HG03135 (cell line): ENCODE measurements around the gene TLK1.
"Not testable (repeated sequence)": the region's sequence is repeated elsewhere in the genome, so short reads cannot be mapped to it uniquely, and the experiment has no call there.

Source experiments
- ATAC-seq: cut with Tn5 transposase; IDR thresholded peaks from one replicate; pipeline ENCODE4 v1.9.1; 2021; ENCODE audit warnings: mild to moderate bottlenecking, moderate library complexity; ENCODE audit not compliant: unreplicated experiment

The TLK1 gene

GRCh38 chr2:171169839-171170238, 9.1 kb upstream of the TLK1 start:
- no peak for ATAC-seq

DNA sequence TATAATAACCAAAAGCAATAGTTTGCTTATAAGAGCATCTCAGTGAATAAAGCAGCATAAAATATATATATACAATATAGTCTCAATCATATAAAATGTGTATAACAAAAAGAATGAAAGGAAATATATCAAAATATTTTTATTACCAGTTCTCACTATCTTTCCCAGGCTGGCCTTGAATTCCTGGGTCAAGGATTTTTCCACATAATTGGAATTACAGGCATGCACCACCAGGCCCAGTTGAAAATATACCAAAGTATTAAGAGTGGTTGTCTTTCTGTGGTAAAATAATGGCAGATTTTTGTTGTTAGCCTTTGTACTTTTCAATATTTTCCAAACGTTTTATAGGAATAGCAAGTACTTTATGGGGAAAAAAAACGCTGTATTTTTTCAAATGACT, 8.6 kb upstream of the TLK1 start:
- ATAC-seq, result no peak

DNA sequence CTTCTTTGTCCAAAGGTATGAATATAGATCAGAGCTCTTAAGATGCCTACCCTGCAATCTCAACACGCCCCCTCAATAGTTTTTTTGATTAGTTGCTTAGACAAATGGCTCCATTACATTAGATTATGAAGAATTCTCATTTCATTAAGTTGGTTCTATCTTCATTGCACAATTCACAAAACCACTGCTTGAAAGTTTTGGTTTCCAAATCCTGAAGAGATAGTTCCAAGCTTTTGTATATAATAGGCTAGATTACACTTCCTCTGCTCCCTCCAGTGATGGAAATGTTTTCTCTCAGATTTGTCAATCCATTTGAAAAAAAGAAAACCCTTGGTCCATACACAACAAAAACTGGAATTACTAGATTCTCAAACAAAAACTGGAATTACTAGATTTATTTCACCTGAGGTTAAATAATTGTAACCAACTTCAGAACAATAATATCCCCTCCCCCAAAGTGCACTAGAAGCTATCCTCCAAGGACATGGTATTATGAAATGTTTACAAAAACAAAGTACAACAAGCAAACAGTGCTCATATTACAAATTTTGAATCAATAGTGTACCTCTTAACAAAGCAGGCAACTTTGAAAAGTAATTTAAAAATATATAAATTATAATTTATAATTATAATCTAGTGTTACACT, 6.8 kb upstream of the TLK1 start:
- ATAC-seq, result no peak

- ATAC-seq, result no peak
Measured at GRCh38 chr2:171166328-171166983, 5.8 kb upstream of the TLK1 start.

- ATAC-seq, result no peak
Measured at GRCh38 chr2:171165967-171166327, 5.3 kb upstream of the TLK1 start.

DNA sequence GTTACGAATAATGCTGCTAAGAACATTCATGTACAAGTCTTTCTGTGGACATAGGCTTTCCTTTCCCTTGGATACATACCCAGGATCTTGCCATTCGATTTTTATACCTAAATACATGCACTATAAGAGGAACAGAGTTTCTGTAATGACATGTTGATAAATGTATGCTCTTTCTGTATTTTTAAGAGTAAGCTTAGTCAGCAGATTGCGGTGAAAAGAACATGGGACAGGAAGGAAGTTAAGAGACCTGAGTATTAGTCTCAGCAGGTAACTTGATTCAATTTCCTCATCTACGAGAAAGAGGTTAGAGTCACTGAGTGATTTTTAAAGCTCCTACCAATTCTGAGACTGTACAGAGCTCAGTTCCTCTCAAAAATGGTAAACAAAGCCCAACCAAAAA, 2.6 kb upstream of the TLK1 start:
- ATAC-seq, result no peak

DNA sequence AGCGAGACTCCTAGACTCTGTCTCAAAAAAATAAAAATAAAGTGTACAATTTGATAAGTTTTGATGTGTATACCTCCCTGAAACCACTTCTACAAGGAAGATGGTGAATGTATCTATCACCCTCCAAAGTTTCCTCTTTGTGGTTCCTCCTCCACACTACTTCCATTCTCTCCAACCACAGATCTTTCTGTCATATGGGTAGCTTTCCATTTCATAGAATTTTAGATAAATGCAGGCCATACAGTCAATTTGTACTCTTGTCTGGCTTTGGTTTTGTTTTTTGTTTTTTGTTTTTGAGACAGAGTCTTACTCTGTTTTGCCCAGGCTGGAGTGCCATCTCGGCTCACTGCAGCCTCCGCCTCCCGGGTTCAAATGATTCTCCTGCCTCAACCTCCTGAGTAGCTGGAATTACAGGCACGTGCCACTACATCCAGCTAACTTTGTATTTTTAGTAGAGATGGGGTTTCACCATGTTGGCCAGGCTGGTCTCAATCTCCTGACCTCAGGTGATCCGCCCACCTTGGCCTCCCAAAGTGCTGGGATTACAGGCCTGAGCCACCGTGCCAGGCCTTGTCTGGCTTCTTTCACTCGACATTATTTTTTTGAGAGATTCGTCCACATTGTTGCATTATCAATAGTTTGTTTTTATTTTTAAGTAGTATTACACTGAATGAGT, 2.0 kb upstream of the TLK1 start:
- not testable (repeated sequence) for ATAC-seq

DNA sequence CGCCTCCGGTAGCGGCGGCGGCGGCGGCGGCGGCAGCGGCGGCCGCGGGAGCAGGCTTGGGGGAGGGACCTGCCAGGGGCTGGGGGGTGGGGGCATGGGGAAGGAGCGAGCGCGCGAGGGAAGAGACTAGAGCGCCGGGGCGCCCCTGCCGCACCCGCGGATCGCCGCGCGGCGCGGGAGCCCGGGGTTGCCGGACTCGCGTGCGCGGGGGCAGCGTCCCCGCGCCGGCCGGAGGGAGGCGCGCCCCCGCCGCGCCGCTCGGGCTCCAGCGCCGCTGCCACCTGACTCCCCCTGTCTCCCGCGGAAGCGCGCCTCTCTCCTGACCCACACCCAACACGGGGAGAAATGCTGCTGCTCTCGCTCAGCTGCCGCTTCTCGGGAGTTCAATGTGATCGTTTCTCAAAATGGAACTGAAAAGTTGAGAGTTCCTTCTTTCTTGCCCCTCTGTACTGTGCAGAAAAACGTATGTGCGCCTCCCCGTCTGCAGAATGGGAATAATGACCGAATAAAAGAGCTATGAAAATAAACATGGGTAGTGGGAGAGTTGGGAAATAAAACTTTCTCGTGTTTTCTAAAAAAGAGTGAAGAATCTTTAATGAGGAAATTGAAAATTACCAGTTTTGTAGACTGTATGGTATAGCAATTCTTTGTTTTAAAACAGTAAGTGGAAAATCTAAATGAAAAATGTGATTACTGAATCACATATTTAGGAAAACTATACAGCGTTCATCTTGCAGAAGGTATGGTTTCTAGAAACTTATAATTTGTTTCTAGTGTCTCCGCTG, 455 bp upstream of the TLK1 start:
- ATAC-seq, result peak; percentile 53

DNA sequence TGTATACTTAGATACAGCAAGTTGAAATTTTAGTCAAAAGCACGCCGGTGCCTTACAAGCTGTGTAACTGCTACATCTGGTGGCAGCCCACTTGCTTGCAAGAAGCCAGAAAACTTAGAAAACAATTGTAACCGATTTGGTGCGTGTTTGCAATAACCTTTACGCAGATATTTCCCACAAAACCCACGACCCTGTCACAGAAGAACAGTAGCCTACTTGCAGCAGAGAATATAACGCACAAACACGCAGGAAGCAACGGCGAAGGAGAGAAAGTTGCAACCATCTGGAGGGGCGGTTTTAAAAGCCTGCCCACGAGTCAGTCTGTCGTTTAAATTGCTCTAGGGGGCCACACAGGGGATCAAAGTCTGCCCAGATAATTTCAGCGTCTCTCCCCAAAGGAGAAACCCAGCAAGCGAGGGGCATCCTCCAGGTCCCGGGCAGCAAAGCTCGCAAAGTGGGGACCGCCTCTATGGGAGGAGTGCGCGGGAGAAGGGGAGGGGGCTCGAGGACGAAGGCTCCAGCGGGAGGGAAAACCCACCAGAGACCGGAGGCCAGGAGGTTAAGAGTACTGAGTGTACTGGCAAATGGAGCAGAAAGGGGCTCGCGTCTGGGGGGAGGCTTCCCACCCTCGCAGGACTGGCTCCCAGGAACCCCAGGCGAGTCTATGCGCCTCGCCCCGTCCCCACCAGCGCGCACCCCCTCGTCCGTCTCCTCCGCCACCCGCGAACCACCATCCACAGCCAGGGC, 1.1 kb downstream of the TLK1 start:
- peak; percentile 11 for ATAC-seq

DNA sequence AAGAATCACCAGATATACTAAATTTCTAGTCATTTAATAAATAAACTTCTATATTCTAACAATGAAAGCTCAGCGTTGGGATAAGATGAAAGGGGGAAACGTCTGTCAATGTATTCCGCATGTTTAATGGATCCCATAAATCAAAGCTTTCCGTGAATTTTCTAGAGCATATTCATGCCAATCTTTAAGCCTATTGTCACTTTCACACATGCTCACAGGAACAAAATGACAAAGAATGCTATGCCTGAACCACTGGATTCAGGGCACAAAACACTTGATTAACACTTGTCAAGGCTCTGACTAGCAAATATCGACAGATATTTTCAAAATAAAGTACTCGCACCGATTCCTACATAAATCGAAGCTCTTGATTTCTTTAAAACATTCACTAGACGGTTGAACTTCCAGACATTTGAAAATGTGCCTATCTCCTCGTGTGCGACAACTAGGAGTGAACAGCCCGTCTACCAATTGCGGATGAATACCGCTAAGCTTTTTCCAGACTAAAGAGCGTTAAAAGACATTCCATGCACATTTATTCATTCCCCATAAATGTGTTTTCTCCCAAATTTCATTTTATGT, 1.8 kb downstream of the TLK1 start:
- no peak for ATAC-seq

- no peak for ATAC-seq
Measured at GRCh38 chr2:171158036-171158789, 2.5 kb downstream of the TLK1 start.

- no peak for ATAC-seq
Measured at GRCh38 chr2:171157109-171157500, 3.6 kb downstream of the TLK1 start.

- ATAC-seq, result no peak
Measured at GRCh38 chr2:171154348-171154747, 6.3 kb downstream of the TLK1 start.

- ATAC-seq, result no peak
Measured at GRCh38 chr2:171150694-171151285, 9.9 kb downstream of the TLK1 start.

- ATAC-seq, result no peak
Measured at GRCh38 chr2:171149986-171150693, 10.6 kb downstream of the TLK1 start.

GRCh38 chr2:171149171-171149938, 11.3 kb downstream of the TLK1 start:
- no peak for ATAC-seq

GRCh38 chr2:171147081-171147480, 13.6 kb downstream of the TLK1 start:
- no peak for ATAC-seq

GRCh38 chr2:171146633-171147032, 14.1 kb downstream of the TLK1 start:
- no peak for ATAC-seq
